Raji (cell line): ENCODE measurements around the gene TK1.

ENCODE experiments used
- POLR2A ChIP-seq: IDR thresholded peaks from 2 replicates; pipeline ENCODE4 v1.6.1; 2011; ENCODE audit warnings: low read depth, low read length, control low read depth; ENCODE audit not compliant: insufficient read depth

Gene TK1

DNA sequence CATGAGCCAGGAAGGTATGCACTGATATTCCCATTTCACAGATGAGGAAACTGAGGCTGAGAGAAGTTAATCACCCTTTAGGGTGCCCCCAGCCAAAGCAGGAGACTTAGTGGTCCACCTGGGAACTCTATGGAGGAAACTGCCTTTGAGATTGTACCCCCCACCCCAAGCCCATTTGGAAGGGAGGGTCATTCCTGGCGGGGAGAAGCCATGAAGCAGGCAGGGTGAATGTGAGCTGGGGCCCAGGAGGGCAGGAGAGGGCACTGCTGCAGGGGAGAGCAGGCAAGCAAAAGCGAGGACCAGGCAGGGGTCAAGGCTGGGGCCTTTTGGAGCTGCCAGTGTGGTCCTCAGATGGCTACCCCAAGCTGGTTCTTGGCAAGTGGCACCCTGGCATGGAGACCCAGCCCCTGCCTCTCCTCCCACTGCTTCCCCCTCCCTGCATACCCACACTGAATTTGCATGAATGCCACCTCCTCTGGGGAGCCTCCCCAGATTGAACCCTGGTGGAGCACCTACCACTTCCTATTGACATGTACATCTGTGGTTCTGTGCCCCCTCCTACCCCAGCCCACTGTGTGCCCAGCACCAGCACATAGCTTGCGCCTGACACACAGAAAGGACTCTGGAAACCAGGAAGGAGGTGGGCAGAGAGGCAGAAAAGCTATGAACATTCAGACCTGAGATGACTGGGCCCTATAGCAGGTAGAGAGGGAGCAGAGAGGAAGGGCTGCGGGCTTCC is 57.3 kb downstream of the TK1 start:
- peak; percentile 73 for TF ChIP-seq POLR2A

DNA sequence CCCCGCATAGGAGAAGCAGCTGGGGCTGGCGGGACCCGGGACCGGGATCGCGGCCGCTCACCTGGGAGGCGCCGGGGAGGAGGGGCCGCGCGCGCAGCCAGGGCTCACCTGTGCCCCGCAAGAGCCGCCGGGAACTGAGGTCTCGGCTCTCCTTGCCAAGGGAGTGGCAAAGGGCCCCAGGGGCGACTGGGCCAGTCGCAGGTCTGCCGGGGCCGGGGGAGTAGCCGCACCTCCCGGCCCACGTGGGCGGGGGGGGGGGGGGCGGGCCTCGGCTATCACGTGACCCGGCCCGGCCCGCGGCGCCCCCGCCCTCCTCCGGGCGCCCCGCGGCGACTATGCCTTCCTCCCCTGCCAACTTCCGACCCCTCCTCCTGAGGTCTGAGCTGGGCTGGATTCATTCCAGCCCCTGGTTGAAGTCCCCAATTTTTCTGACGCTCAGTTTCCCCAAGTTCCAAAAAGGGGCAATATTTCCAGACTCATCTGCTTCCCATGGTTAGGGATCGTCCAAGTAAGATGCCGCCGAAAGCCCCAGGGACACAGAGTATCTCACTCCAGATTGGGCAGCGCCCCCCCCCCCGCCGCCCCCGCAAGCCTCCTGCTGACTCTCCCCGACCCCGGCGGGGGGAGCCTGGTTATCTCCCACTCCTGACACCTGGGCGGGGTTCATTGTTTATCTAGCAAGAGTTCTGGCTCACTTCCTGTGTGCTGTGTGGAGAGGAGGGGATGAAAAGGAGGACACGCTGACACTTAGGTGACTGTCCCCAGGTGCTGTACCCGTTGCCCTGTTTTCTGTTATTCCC is 58.1 kb downstream of the TK1 start, which contains the start of gene TMC6:
Gene TMC6, minus strand, starts transcription at position 205 of the 800 bp plus-strand sequence. CDS start 1,923 bp downstream, outside the sequence.
- peak; percentile 60 for TF ChIP-seq POLR2A

DNA sequence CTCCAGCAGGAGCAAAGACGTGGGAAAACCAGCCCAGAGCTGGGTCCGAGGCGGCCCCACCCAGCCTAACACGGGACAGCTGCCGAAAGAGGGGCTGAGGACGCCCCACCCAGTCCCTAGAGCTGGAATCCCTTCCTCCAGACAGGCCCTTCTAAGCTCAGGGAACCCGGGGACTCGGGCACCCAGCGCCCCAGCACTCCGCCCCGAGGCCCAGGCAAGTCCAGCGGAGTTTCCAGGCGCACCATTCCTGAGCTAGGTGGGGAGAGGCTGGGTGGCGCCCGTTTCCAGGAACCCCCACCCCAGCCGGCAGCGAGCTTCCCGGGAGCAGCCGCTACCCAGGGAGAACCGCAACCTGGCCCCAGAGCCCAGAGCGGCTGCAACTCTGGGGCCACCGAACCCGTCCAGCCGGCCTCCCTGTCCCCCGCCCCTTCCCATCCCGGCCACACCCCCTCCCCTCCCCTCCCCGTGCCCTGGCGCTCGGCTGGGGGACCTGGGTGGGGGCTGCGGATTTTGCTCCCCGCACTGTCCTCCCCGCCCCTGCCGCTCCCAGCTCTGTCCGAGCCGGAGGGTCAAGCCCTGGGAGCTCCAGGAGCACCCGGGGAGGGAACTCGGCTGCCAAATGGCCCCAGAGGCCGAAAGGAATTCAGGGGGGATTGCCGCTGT is 58.8 kb downstream of the TK1 start:
- TF ChIP-seq POLR2A = no peak

DNA sequence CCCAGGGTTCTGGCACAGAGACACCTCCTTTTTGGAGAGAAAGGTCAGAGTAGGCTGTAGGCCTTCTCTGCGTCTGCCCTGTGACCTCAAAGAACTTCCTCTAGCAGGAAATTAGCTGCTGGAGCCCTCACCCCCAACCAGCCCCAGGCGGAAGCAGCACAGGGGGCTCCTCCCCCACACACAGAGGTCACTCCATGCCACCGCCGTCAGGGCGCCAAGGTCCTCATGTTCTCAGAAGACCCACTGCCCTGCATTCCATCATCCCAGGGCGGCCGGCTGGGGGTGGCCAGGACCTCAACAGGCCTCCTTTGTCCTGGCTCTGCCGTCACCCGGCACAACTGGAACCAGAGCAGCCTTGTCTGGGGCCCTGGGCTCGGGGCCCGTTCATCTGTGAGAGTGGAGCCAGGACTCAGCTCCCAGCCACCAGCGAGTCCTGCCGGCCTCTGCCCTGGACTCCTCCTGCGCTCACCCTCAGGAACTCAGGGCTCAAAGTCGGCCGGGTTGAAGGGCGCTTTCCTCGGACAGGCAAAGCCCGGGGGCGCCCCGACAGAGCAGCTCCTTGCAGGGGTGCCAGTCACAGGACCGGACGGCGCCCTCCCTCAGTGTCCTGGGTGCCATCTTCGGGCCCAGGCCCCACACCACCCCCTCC is 59.5 kb downstream of the TK1 start:
- TF ChIP-seq POLR2A = peak; percentile 89

DNA sequence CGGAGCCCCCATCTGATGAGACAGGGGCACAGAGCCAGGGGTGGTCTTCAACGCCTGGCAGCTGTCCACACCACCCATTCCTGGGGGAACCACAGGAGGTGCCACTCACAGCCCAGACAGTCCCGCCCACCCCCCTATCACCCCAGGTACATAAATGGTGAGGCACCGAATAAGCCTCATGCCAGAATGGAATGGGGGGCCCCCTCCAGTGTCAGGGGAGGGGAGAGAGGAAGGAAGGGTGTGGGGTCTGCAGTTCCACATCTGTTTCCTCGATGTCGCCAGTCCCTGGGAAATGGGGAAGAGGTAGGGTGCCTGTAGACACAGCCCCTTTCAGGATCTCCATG is 60.0 kb downstream of the TK1 start:
- no peak for TF ChIP-seq POLR2A

DNA sequence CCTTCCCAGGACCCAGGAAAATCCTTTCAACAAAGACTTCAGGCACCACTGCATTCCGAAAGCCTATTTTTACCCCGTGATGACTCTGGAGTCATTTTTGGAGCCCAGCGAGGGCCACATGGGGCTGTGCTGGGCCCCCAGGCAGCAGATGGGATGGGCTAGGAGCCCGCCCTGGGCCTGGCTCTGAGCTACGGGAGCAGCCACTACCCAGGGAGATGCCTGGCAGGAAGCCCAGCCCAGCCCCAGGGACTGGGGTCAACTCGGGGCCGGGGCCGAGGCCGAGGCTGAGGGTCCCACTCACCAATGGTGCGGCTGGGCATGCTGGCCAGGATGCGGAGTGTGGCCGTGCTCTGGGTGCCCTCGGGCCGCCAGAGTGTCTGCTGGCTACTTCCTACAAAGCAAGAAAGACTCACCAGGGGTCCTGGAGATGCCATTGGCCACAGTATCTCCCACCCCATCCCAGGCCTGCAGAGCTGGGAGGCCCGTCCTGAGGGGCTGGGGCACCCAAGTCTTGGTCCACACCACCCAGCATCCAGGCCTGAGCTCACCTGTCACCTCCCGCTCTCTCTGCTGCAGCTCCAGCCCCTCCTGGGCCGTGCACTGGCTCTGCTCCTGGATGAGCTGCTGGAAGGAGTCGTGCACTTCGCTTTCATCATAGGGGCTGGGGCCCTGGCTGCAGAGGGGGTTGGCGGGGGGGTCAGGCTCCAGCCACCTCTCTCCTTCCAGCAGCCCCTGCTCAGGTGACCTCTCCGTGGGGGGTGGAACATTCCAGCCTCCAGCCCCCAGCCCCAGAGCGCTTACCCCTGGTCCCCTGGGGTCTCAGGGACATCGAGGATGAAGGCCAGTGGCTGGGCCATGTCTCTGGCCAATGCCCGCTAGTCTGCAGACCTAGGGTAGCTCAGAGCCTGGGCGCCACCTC is 60.6 kb downstream of the TK1 start:
- TF ChIP-seq POLR2A = no peak

DNA sequence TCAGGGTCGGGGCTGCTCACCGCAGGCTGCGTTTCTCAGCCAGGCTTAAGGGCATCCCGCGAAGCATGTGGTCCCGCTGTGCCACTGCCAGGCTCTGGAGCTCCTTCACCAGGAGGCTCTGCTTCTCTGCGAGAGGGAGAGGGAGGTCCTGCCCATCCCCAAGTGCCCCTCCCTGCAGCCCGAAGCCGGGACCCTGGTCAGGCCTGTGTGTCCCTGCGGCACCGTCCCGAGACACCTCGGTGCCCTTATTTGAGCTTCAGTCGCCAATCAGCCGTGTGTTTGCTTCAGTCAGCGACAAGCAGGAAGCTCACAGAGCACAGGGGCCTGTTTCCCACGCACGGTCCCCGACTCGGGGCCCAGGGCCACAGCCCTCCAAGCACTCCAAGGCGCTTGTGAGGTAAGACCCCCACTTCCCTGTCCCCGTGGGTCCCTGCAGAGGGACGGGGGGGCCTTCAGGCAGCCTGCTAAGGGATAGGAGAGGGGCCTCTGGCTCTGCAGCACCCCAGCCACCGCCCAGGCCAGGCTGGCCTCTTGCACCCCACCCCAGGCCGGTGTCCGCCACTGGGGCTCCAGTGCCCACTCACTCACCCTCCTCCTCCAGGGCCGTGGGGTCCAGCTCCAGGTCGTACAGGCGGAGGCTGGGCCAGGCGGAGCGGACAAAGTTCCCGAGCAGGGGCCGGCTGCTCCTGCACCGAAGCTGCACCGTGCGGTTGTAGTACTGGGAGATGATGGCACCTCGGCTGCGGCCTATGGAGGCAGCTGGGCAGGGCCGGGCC is 61.5 kb downstream of the TK1 start:
- TF ChIP-seq POLR2A = no peak

DNA sequence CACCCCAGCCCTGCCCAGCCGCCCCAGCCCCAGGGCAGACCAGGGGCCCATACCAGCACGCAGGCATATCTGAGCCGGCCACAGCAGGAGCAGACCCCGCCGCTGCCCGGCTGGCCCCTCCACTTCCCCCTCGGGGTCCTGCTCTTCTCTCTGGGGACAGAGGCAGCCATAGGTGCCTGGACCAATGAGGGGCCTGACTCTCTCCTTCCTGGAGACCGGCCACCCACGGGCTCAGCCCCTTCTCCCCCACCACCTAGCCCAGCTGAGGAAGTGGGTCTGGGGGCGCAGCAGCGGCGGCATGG is 62.1 kb downstream of the TK1 start:
- TF ChIP-seq POLR2A = no peak
